B cell (primary cell): ENCODE results near the gene RNF220. TPM values are rescaled to one million over a fixed set of nuclear protein-coding genes. Genes with fewer than 3 reads are reported as not detected.

Experiments used
- ATAC-seq: fragments of 200-7000 bp; cut with Tn5 transposase; one replicate; pipeline ENCODE4 v1.10.0; 2021; ENCODE audit warnings: low read depth, mild to moderate bottlenecking, moderate number of reproducible peaks, moderate library complexity
- CTCF ChIA-PET: fragments of 350-600 bp; sonication (Branson Sonifier 250); formaldehyde crosslinking; loops from one replicate; lab custom pipeline; 2021; ENCODE audit warnings: antibody characterized with exemption, inconsistent platforms; lab: Charles Lee
- POLR2A ChIA-PET: fragments of 350-600 bp; sonication (Branson Sonifier 250); formaldehyde crosslinking; loops from one replicate; lab custom pipeline; 2021; ENCODE audit warnings: antibody characterized with exemption; lab: Charles Lee
- DNase-seq: peaks from one replicate; pipeline ENCODE4 v3.0.0; 2013
- H2AFZ ChIP-seq: 2 replicates; pipeline ENCODE4 v1.6.1; 2012; ENCODE audit warnings: mild to moderate bottlenecking, low read depth, low read length; ENCODE audit not compliant: insufficient read depth, poor library complexity, severe bottlenecking
- H3K27ac ChIP-seq, 2 donors: 1 replicate in 1 of 2; 2 replicates in 1 of 2; pipeline ENCODE4 v1.5.1; 2012 to 2013; ENCODE audit warnings: low read length in 2 of 2, mild to moderate bottlenecking in 2 of 2, moderate library complexity in 1 of 2
- H3K27me3 ChIP-seq, 4 experiments: fragments of 200-600 bp in 1 of 4; sonication (generic) in 1 of 4; replicated peaks in 1 of 4; 1 replicate in 2 of 4; 2 replicates in 2 of 4; pipeline versions ENCODE4 v1.6.1 to v1.7.0; 2013 to 2016; ENCODE audit warnings: low read length in 3 of 4, mild to moderate bottlenecking in 2 of 4, mixed read lengths in 1 of 4, moderate library complexity in 1 of 4; ENCODE audit not compliant: insufficient read depth in 4 of 4, control insufficient read depth in 3 of 4; ENCODE audit errors: control extremely low read depth in 1 of 4
- H3K36me3 ChIP-seq, 2 experiments: replicated peaks in 1 of 2; 1 replicate in 1 of 2; 2 replicates in 1 of 2; pipeline versions ENCODE4 v1.6.1 to v1.7.1; 2013; ENCODE audit warnings: low read length in 1 of 2; ENCODE audit not compliant: insufficient read depth in 2 of 2, control insufficient read depth in 1 of 2; ENCODE audit errors: control extremely low read depth in 1 of 2, extremely low read depth in 1 of 2
- H3K4me1 ChIP-seq, 2 donors: fragments of 200-600 bp in 1 of 2; sonication (generic) in 1 of 2; 1 replicate in 1 of 2; 2 replicates in 1 of 2; pipeline versions ENCODE4 v1.5.1 to v1.6.1; 2013 to 2017; ENCODE audit warnings: low read length in 2 of 2; ENCODE audit not compliant: control insufficient read depth in 2 of 2, insufficient read depth in 2 of 2
- H3K4me2 ChIP-seq: replicated peaks from 2 replicates; pipeline ENCODE3; 2012; ENCODE audit warnings: mild to moderate bottlenecking, low read depth, low read length; ENCODE audit not compliant: poor library complexity, severe bottlenecking
- H3K4me3 ChIP-seq, 5 experiments: fragments of 200-600 bp in 1 of 5; sonication (generic) in 1 of 5; 1 replicate in 3 of 5; 2 replicates in 2 of 5; pipeline versions ENCODE4 v1.5.1 to v1.7.0; 2011 to 2016; ENCODE audit warnings: low read length in 4 of 5, mild to moderate bottlenecking in 4 of 5, low read depth in 2 of 5, control low read depth in 1 of 5, moderate library complexity in 1 of 5; ENCODE audit not compliant: insufficient read depth in 1 of 5; ENCODE audit errors: control extremely low read depth in 1 of 5, extremely low read depth in 1 of 5
- H3K79me2 ChIP-seq: fragments of 200-600 bp; sonication (generic); one replicate; pipeline ENCODE4 v1.6.0; 2016; ENCODE audit warnings: low read length; ENCODE audit not compliant: control insufficient read depth, insufficient read depth
- H3K9ac ChIP-seq: fragments of 200-600 bp; sonication (generic); 2 replicates; pipeline ENCODE4 v1.6.1; 2017; ENCODE audit warnings: mild to moderate bottlenecking, low read length, moderate library complexity
- H3K9me3 ChIP-seq, 3 donors: one replicate each; pipeline versions ENCODE4 v1.6.1 to v1.7.1; 2013; ENCODE audit warnings: low read length in 2 of 3; ENCODE audit not compliant: control insufficient read depth in 2 of 3, insufficient read depth in 1 of 3; ENCODE audit errors: control extremely low read depth in 1 of 3
- H4K20me1 ChIP-seq: 2 replicates; pipeline ENCODE4 v1.6.0; 2012; ENCODE audit warnings: mild to moderate bottlenecking, low read length; ENCODE audit not compliant: insufficient read depth, control insufficient read depth, poor library complexity, severe bottlenecking
- H3K27ac Mint-ChIP-seq: one replicate; pipeline ENCODE4 v1.8.0; 2021; ENCODE audit warnings: mixed read lengths
- H3K27me3 Mint-ChIP-seq: one replicate; pipeline ENCODE4 v1.8.0; 2021; ENCODE audit warnings: mixed read lengths
- H3K4me1 Mint-ChIP-seq: one replicate; pipeline ENCODE4 v1.8.0; 2021; ENCODE audit warnings: mixed read lengths
- H3K4me3 Mint-ChIP-seq: one replicate; pipeline ENCODE4 v1.8.0; 2021; ENCODE audit warnings: mixed read lengths
- H3K9me3 Mint-ChIP-seq: one replicate; pipeline ENCODE4 v1.8.0; 2022; ENCODE audit warnings: mixed read lengths; ENCODE audit not compliant: insufficient read depth
- EZH2 ChIP-seq: IDR thresholded peaks from 2 replicates; pipeline ENCODE4 v1.6.1; 2012; ENCODE audit warnings: borderline replicate concordance, low read depth, mild to moderate bottlenecking, moderate library complexity, low read length; ENCODE audit not compliant: insufficient read depth, poor library complexity, severe bottlenecking
- WGBS: methylation state at CpG from one replicate; pipeline ENCODE4 v1.1.5; 2013; ENCODE audit warnings: missing lambda C conversion rate; ENCODE audit not compliant: insufficient coverage; 5-methylcytosine and 5-hydroxymethylcytosine counted together
- intact Hi-C: fragments of 100-400 bp; cut with micrococcal nuclease; formaldehyde crosslinking; loops from one replicate; pipeline ENCODE4 v1.10.0; 2022
- polyA plus RNA-seq: library from polyadenylated mRNA; depleted of rRNA; stranded (reverse); fragments of >200 nt; gene quantifications from 2 replicates; pipeline ENCODE4 v1.2.3, GENCODE V29; 2012
- total RNA-seq, 2 donors: library from RNA; stranded (reverse); fragments of 120-200 nt in 1 of 2; gene quantifications; 1 replicate in 1 of 2; 2 replicates in 1 of 2; pipeline versions ENCODE4 v1.2.3 to v1.2.4, GENCODE V29; 2013 to 2022
- TF ChIP-seq, protein P1 (sequence below): fragments of 200-600 bp; IDR thresholded peaks from one replicate; pipeline ENCODE4 v1.8.0; 2022; ENCODE audit warnings: antibody characterized with exemption, mild to moderate bottlenecking

Gene RNF220
- total and polyA plus RNA-seq, 2 donors (not counting 1 experiment from before 2014, with no cell fraction given): 115 to 141 TPM

DNA sequence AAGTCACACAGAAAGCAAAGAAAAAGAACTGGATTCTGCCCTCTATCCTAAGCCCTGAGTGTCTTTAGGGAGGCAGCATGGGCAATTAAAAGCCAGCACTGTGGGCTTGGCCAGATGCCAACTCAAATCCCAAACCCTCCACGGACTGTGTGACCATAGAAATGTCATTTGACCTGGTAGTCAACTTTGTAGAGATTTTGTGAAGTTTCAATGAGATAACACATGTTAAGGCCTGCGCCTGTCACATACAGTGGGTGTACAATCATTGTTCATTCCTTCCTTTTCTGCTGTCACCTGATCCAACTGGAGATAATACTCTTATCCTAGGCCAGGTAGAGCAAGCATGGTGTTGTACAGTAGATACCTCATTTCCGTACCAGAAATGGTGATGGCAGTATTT is 215.0 kb downstream of the RNF220 start:
- Histone ChIP-seq H3K27me3 (no peaks in the 10 kb centered on the region), H3K36me3 (no peaks in the 10 kb centered on the region), H3K27ac (no peak overlapping the region), H2AFZ (no peak overlapping the region), H3K79me2 (no peaks in the 10 kb centered on the region), H3K9me3 (no peaks in the 10 kb centered on the region), H3K9ac (no peak overlapping the region), H3K4me2 (no peak overlapping the region), H3K4me3 (no peak overlapping the region), H3K4me1 (no peaks in the 10 kb centered on the region), H4K20me1 (no peaks in the 10 kb centered on the region)
- TF ChIP-seq, protein P1, sequence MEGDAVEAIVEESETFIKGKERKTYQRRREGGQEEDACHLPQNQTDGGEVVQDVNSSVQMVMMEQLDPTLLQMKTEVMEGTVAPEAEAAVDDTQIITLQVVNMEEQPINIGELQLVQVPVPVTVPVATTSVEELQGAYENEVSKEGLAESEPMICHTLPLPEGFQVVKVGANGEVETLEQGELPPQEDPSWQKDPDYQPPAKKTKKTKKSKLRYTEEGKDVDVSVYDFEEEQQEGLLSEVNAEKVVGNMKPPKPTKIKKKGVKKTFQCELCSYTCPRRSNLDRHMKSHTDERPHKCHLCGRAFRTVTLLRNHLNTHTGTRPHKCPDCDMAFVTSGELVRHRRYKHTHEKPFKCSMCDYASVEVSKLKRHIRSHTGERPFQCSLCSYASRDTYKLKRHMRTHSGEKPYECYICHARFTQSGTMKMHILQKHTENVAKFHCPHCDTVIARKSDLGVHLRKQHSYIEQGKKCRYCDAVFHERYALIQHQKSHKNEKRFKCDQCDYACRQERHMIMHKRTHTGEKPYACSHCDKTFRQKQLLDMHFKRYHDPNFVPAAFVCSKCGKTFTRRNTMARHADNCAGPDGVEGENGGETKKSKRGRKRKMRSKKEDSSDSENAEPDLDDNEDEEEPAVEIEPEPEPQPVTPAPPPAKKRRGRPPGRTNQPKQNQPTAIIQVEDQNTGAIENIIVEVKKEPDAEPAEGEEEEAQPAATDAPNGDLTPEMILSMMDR: no peak
- no peak for TF ChIP-seq EZH2
- peaks cover 4% of the 10 kb centered on the region for H3K27me3 Mint-ChIP-seq
- no peak overlapping the region for H3K27ac Mint-ChIP-seq
- intact Hi-C loops: no loop called here
- H3K9me3 Mint-ChIP-seq: no peaks in the 10 kb centered on the region
- H3K4me3 Mint-ChIP-seq: no peak overlapping the region
- WGBS: no CpG with 5 or more reads among the region's 3 CpGs
- no peaks in the 10 kb centered on the region for H3K4me1 Mint-ChIP-seq
- CTCF ChIA-PET: interaction anchor here (0.6 kb wide), 1 partner anchor 242 kb away, joined by 3 read pairs; no protein-coding TSS in a partner anchor
- no peak for ATAC-seq
- POLR2A ChIA-PET: no interaction called here
- DNase-seq: no peak

GRCh38 chr1:44621841-44622286 is 216.8 kb downstream of the RNF220 start:
- Histone ChIP-seq H3K4me3 (no peak overlapping the region), H3K9ac (no peak overlapping the region), H3K4me1 (no peaks in the 10 kb centered on the region), H3K36me3 (no peaks in the 10 kb centered on the region), H3K27ac (no peak overlapping the region), H3K4me2 (no peak overlapping the region), H3K9me3 (no peaks in the 10 kb centered on the region), H4K20me1 (no peaks in the 10 kb centered on the region), H3K27me3 (no peaks in the 10 kb centered on the region), H3K79me2 (no peaks in the 10 kb centered on the region), H2AFZ (no peak overlapping the region)
- TF ChIP-seq, protein P1: no peak
- TF ChIP-seq EZH2: no peak
- intact Hi-C loops: no loop called here
- DNase-seq (no peak), ATAC-seq (no peak)
- ChIA-PET POLR2A (no interaction called here), CTCF (no interaction called here)
- Mint-ChIP-seq H3K27me3 (peaks cover under 1% of the 10 kb centered on the region), H3K9me3 (no peaks in the 10 kb centered on the region), H3K4me3 (no peak overlapping the region), H3K27ac (no peak overlapping the region), H3K4me1 (no peaks in the 10 kb centered on the region)
- WGBS: 96% methylated on average over 7 of the region's 15 CpGs
